Effector memory CD4-positive, alpha-beta T cell (primary cell): ENCODE data around the gene LRRC56.

Experiments
- DNase-seq, 3 donors: peaks; one replicate each; pipeline ENCODE4 v3.0.0-alpha.2; 2020
- H3K27ac ChIP-seq: 2 replicates; pipeline ENCODE4 v1.7.0; 2013; ENCODE audit warnings: mild to moderate bottlenecking, low read length, moderate library complexity; ENCODE audit not compliant: insufficient read depth, poor library complexity, severe bottlenecking
- H3K27me3 ChIP-seq: replicated peaks from 2 replicates; pipeline ENCODE4 v1.7.0; 2013; ENCODE audit warnings: mild to moderate bottlenecking, low read length; ENCODE audit not compliant: insufficient read depth, control insufficient read depth, poor library complexity, severe bottlenecking
- H3K36me3 ChIP-seq: 2 replicates; pipeline ENCODE4 v1.7.0; 2013; ENCODE audit warnings: mild to moderate bottlenecking, low read length, moderate library complexity; ENCODE audit not compliant: control insufficient read depth, insufficient read depth
- H3K4me1 ChIP-seq: 2 replicates; pipeline ENCODE4 v1.7.0; 2013; ENCODE audit warnings: low read length, mild to moderate bottlenecking; ENCODE audit not compliant: control insufficient read depth, insufficient read depth, poor library complexity, severe bottlenecking
- H3K4me3 ChIP-seq: 2 replicates; pipeline ENCODE4 v1.7.0; 2013; ENCODE audit warnings: low read length, low read depth, mild to moderate bottlenecking; ENCODE audit not compliant: insufficient read depth, poor library complexity, severe bottlenecking
- H3K9me3 ChIP-seq: 2 replicates; pipeline ENCODE4 v1.7.0; 2013; ENCODE audit warnings: mild to moderate bottlenecking, low read length, moderate library complexity; ENCODE audit not compliant: control insufficient read depth

Gene LRRC56

GRCh38 chr11:560305-561147 lies 23.2 kb downstream of the LRRC56 start, which contains the start of the genes LMNTD2 and RASSF7:
Gene LMNTD2 (minus strand): TSS chr11:560738. CDS start chr11:560716, 22 bp downstream.
Gene RASSF7 (plus strand): TSS chr11:560970. CDS start chr11:561769, 799 bp downstream.
- peak; percentile 91 to 93 (median 93) for DNase-seq
- peak within 1 kb of the TSS; percentile 70 for H3K27ac ChIP-seq
- H3K36me3 ChIP-seq = peaks cover 7% of the 10 kb centered on the region
- no peaks in the 10 kb centered on the region for H3K9me3 ChIP-seq
- peak within 1 kb of the TSS; percentile 73 for H3K4me3 ChIP-seq
- peaks cover 27% of the 10 kb centered on the region for H3K4me1 ChIP-seq
- H3K27me3 ChIP-seq = no peaks in the 10 kb centered on the region

GRCh38 chr11:561148-562003 lies 24.0 kb downstream of the LRRC56 start:
- no peaks in the 10 kb centered on the region for H3K27me3 ChIP-seq
- peaks cover 24% of the 10 kb centered on the region for H3K4me1 ChIP-seq
- H3K27ac ChIP-seq = peak overlapping the region; percentile 53
- H3K36me3 ChIP-seq = peaks cover 7% of the 10 kb centered on the region
- DNase-seq = no peak
- H3K4me3 ChIP-seq = peak overlapping the region; percentile 73
- H3K9me3 ChIP-seq = no peaks in the 10 kb centered on the region

GRCh38 chr11:562046-562645 lies 24.8 kb downstream of the LRRC56 start:
- H3K36me3 ChIP-seq = peaks cover 7% of the 10 kb centered on the region
- DNase-seq = no peak
- H3K27ac ChIP-seq = peak overlapping the region; percentile 53
- no peaks in the 10 kb centered on the region for H3K9me3 ChIP-seq
- H3K27me3 ChIP-seq = no peaks in the 10 kb centered on the region
- H3K4me1 ChIP-seq = peaks cover 24% of the 10 kb centered on the region
- peak overlapping the region; percentile 73 for H3K4me3 ChIP-seq

- no peak for DNase-seq
- no peaks in the 10 kb centered on the region for H3K9me3 ChIP-seq
- peaks cover 7% of the 10 kb centered on the region for H3K36me3 ChIP-seq
- no peaks in the 10 kb centered on the region for H3K27me3 ChIP-seq
- no peak overlapping the region for H3K4me3 ChIP-seq
- H3K27ac ChIP-seq = no peak overlapping the region
- peaks cover 24% of the 10 kb centered on the region for H3K4me1 ChIP-seq
These were observed 25.9 kb downstream of the LRRC56 start for GRCh38 chr11:563066-563811.

- Histone ChIP-seq H3K27me3 (no peaks in the 10 kb centered on the region), H3K4me1 (peaks cover 26% of the 10 kb centered on the region), H3K27ac (no peak overlapping the region), H3K4me3 (no peak overlapping the region), H3K9me3 (no peaks in the 10 kb centered on the region), H3K36me3 (peaks cover 7% of the 10 kb centered on the region)
- DNase-seq = no peak
These were observed 26.7 kb downstream of the LRRC56 start for GRCh38 chr11:563812-564578.

- Histone ChIP-seq H3K36me3 (peaks cover 7% of the 10 kb centered on the region), H3K9me3 (no peaks in the 10 kb centered on the region), H3K27ac (no peak overlapping the region), H3K27me3 (no peaks in the 10 kb centered on the region), H3K4me3 (no peak overlapping the region), H3K4me1 (peaks cover 19% of the 10 kb centered on the region)
- DNase-seq = no peak
These were observed 28.7 kb downstream of the LRRC56 start for GRCh38 chr11:565921-566509.

- H3K36me3 ChIP-seq = peaks cover 7% of the 10 kb centered on the region
- H3K4me3 ChIP-seq = no peak overlapping the region
- H3K27ac ChIP-seq = no peak overlapping the region
- H3K4me1 ChIP-seq = peaks cover 10% of the 10 kb centered on the region
- no peaks in the 10 kb centered on the region for H3K9me3 ChIP-seq
- DNase-seq = no peak
- no peaks in the 10 kb centered on the region for H3K27me3 ChIP-seq
These were observed 29.8 kb downstream of the LRRC56 start for GRCh38 chr11:567011-567628.

- no peak overlapping the region for H3K27ac ChIP-seq
- no peaks in the 10 kb centered on the region for H3K27me3 ChIP-seq
- H3K4me1 ChIP-seq = peaks cover 8% of the 10 kb centered on the region
- H3K36me3 ChIP-seq = peaks cover 7% of the 10 kb centered on the region
- peak in 2 of 3 donors; percentile 33 to 37 for DNase-seq
- no peak overlapping the region for H3K4me3 ChIP-seq
- no peaks in the 10 kb centered on the region for H3K9me3 ChIP-seq
These were observed 30.4 kb downstream of the LRRC56 start for GRCh38 chr11:567629-568292.
